Measurements from ENCODE around the gene FRY.

FRY gene

DNA sequence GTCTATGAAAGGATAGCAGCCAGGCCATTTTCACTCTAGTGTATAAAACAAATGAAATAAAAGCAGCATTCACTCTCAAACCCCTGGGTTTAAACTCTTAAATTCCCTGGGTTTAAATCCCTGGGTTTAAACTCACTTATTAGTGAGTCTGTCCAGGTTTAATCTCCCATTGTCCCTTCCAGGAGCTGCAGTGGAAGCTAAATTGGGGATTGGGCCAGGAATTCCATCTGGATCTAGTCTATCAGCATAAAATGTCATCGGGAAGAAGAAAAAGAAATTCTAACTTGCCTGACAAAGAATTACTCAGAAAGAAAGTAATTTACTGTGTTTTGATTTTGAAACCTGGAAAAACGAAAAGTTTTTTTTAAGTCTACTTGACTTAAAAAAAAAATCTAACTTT is 54.8 kb downstream of the FRY start:
- DNase-seq (ENCODE audit: low read depth in 2 of 2): no peak

GRCh38 chr13:32086791-32087441 is 55.3 kb downstream of the FRY start:
- no peak for DNase-seq (ENCODE audit: low read depth in 2 of 2)

DNA sequence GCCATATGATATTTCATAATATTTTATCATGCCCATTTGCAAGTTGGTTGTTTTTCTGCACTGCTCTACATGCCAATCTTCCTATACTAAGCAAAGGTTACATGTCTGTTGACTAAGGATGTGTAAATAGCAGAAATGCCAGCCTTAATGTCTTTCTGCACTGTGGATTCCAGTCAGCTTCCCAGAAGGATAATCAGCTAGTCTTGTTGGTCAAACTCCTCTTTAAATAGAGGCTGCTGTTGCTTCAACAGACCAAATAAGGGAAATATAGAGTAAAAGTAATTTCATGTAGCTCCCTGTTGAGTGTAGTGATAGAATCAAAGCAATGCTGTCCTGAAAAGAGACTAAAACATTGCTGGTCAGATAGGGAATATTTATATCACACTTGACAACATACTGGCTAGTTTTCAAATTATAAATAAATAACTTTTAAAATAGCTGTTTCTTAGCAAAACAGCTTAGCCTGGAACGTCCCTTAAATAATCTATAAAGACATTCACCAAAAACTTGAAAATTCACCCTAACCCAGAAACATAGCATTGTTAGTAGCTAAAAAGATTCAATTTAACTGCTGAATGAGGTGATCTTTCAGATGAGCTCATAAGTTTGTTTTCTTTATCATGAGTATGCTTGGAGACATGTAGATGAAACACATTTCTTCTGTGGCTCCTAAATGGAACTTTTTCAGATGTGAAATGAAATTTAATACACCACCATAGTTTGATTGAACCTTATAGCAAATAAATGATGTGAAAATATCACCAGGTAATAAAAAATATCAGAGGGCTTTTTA is 56.6 kb downstream of the FRY start:
- no peak for DNase-seq (ENCODE audit: low read depth in 2 of 2)

- DNase-seq (ENCODE audit: low read depth in 2 of 2): no peak
Observed at GRCh38 chr13:32092496-32092895, 60.9 kb downstream of the FRY start.

DNA sequence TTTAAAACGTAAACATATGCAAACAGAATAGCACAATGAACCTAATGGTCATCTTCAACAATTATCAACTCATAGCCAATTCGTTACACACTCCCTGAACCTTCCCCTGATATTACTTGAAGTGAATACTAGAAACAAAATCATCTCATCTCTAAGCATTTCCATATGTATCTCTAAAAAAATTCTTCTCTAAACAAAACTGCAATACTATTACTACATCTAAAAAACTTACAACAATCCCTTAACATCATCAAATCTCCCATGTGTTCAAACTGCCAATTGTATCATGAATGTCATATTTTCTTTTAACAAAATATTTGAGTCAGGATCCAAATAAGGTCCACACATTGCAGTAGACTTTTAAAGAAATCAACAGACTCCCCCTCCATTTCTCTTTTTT is 61.4 kb downstream of the FRY start:
- no peak for DNase-seq (ENCODE audit: low read depth in 2 of 2)

DNA sequence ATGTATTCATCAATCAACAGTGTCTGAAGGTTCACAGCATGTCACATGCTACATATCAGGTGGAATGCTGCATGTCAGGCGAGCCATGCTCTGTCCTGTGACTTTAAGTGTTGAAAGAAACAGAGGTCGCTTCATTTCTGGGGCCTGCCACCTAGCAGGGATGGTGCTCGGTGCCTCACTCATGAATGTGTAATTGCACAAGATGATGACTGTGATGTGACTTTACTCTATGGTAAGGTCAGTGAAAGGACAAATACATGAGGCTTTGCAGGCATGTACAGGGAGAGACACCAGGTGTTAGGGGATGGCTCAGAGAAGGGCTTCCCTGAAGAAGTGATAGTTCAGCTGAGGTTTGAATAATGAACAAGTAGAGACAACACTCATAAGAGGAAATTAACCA is 66.7 kb downstream of the FRY start:
- DNase-seq (ENCODE audit: low read depth in 2 of 2): no peak

GRCh38 chr13:32105653-32106313 is 74.2 kb downstream of the FRY start:
- DNase-seq (ENCODE audit: low read depth in 2 of 2): no peak

GRCh38 chr13:32107474-32107873 is 75.9 kb downstream of the FRY start:
- DNase-seq (ENCODE audit: low read depth in 2 of 2): no peak

DNA sequence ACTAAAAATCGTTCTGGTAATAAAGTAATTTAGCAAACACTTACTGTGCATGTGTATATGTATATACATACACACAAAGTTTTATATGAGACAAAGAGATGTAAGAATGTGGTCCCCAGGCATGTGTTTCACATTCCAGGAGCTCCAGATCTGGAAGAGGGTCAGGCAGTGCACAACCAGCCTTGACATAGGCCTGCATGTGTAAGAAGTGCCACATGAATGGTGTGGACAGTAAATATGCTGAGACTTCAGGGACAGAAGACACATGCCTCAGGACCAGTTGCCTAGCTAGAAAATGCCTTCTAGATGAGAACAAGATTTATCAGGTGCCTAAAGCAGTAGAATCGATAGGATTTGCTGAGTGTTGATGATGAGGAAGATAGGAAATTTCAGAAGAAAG is 76.4 kb downstream of the FRY start:
- no peak for DNase-seq (ENCODE audit: low read depth in 2 of 2)

GRCh38 chr13:32113532-32113931 is 82.0 kb downstream of the FRY start:
- no peak for DNase-seq (ENCODE audit: low read depth in 2 of 2)

DNA sequence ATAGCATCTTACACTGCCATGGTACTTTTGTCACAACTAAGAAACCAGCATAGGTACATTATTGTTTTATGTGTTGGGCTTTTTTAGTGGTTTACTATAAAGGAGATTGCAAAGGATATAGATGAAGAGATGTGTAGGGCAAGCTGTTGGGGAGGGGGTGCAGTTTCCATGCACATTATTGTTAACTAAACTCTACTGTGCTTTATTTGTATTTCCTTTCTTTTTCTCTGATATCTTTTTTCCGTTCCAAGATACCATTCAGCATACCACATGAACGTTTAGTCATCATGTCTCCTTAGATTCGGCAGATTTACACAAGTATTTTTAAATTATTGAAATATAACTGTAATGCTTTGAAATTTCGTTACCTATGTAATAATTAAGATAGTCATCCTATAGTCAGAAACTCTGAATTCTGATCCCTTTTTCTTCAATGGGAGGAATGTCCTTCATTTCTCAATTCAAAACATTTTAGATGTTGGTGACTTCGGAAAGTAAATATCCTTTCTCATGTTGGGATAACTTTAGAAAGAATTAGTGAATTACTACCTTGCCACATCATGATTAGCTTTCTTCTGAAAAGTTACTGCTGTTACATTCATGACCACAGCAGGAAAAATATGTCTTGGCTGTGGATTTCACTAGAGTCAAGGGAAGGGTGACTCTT is 82.8 kb downstream of the FRY start:
- no peak for DNase-seq (ENCODE audit: low read depth in 2 of 2)

DNA sequence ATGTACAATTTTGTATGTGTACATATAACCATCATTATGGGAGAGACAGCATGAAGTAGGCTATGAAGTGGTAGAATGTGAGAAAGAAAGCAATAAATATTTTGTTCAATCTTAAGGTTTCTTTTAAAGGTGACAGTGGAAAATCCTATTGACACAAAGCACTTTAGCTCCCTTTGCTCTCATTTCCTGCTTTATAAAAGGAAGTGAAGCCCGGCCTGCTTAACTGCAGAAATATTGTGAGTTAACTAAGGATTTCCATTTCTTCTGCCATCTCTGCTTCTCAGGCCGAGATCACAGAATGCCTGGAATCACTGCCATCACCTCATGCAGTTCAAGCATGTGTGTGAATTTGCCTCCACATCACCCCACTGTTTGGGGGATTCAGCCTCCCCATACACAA is 83.5 kb downstream of the FRY start:
- no peak for DNase-seq (ENCODE audit: low read depth in 2 of 2)

DNA sequence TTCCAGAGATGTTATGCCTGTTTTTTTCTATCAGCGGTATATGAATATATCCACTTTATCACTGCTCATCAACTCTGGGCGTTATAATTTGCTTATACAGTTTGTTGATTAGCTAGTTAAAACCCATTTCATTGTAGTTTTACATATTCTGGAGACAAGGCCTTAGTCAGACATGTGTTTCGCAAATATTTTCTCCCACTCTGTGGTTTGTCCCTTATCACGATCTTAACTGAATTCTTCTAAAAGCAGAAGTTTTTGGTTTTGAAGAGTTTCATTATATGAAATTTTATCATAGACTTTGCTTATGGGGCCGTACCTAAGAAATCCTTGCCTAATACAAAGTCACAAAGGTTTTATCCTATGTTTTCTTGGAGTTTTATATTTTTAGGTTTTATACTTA is 84.6 kb downstream of the FRY start:
- no peak for DNase-seq (ENCODE audit: low read depth in 2 of 2)

DNA sequence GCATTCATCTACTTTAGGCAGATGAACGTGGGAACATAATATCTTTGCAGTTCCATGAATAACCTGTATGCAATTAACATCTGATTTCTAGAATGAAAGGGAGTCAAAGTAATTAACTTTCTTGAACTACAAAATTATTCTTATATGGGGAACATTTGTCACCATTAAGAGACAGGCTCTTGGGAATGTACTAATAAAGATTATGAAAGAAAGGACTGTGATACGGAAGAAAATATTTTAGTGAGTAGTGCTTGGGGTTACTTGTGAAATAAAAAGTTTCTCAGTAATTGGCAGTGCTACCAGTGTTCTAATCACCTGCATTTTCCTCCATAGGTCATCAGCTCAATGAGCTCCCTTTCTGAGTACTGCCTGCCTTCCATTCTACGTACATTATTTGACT is 85.4 kb downstream of the FRY start:
- DNase-seq (ENCODE audit: low read depth in 2 of 2): no peak

- no peak for DNase-seq (ENCODE audit: low read depth in 2 of 2)
Observed at GRCh38 chr13:32117701-32118100, 86.1 kb downstream of the FRY start.

DNA sequence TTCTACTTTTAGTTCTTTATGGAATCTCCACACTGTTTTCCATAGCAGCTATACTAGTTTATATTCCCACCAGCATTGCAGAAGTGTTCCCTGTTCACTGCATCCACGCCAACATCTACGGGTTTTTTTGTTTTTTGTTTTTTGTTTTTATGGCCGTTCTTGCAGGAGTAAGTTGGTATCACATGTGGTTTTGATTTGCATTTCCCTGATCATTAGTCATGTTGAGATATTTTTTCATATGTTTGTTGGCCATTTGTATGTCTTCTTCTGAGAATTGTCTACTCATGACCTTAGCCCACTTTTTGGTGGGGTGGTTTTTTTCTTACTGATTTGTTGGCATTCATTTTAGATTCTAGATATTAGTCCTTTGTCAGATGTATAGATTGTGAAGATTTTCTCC is 89.7 kb downstream of the FRY start:
- no peak for DNase-seq (ENCODE audit: low read depth in 2 of 2)

DNA sequence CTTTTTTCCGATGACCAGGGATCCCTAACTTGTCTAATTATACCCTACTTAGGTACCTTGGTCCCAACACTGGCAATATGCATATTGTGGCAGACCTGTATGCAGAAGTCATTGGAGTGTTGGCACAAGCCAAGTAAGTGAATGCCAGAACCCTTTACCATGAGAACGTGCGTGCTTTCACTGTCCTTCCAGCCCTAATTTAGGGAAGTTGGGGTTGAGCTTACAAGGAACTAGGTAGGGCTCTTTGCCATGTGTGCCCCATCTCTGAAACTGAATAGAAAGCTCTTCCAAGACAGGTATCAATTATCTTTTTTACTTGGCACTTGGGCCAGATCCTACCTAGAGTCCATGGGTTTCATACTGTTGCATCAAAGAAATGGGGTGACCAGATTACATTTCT is 93.2 kb downstream of the FRY start:
- no peak for DNase-seq (ENCODE audit: low read depth in 2 of 2)

DNA sequence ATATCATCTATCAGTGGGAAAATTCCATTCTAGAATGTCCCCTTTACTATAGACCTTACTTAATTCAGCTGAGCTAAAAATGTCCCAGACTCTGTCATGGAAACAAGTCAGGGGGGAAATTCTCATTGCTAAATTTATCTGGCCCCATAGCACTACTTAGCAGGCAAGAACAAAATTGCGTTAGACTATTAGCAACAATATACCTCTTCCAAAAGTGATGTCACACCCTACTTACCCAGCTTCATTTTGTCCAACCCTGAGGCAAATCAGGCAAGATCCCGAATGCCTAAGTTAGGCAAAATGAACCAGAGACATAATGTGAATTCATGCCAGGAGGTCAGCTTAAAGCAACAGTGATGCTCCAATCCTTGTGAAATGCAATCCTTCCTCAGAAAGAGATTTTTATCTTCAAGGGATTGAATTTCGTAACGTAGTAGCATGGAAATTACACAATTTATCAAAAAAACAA is 93.7 kb downstream of the FRY start:
- no peak for DNase-seq (ENCODE audit: low read depth in 2 of 2)

- DNase-seq (ENCODE audit: low read depth in 2 of 2): no peak
Observed at GRCh38 chr13:32125751-32126150, 94.2 kb downstream of the FRY start.

- no peak for DNase-seq (ENCODE audit: low read depth in 2 of 2)
Observed at GRCh38 chr13:32126278-32126677, 94.7 kb downstream of the FRY start.

GRCh38 chr13:32126756-32127155 is 95.2 kb downstream of the FRY start:
- DNase-seq (ENCODE audit: low read depth in 2 of 2): no peak

- no peak for DNase-seq (ENCODE audit: low read depth in 2 of 2)
Observed at GRCh38 chr13:32127691-32128090, 96.1 kb downstream of the FRY start.
